NB4 (cell line): Measurements from ENCODE around the gene HELB.

Experiments
- CTCF ChIP-seq: IDR thresholded peaks from one replicate; pipeline ENCODE4 v1.5.1; 2012; ENCODE audit warnings: low read depth, low read length
- MYC ChIP-seq: IDR thresholded peaks from 2 replicates; pipeline ENCODE4 v1.6.1; 2011; ENCODE audit warnings: low read depth, low read length
- POLR2A ChIP-seq: IDR thresholded peaks from 2 replicates; pipeline ENCODE4 v1.6.1; 2011; ENCODE audit warnings: mild to moderate bottlenecking; ENCODE audit not compliant: insufficient read length; ENCODE audit errors: extremely low read depth
- TF ChIP-seq, protein P1 (sequence below): IDR thresholded peaks from 2 replicates; pipeline ENCODE4 v1.6.1; 2011; ENCODE audit warnings: low read depth, low read length

GRCh38 chr12:66269757-66270383 lies 32.4 kb upstream of the HELB start:
- peak; percentile 61 for TF ChIP-seq CTCF
- TF ChIP-seq POLR2A: no peak
- TF ChIP-seq, protein P1, sequence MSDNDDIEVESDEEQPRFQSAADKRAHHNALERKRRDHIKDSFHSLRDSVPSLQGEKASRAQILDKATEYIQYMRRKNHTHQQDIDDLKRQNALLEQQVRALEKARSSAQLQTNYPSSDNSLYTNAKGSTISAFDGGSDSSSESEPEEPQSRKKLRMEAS: no peak
- TF ChIP-seq MYC: no peak
